Endodermal cell (in vitro differentiated cells): ENCODE results near the gene SND1. TPM values are rescaled to one million over a fixed set of nuclear protein-coding genes. Genes with fewer than 3 reads are reported as not detected.

Experiments used
- DNase-seq: peaks from one replicate; pipeline ENCODE4 v3.0.0-alpha.2; 2017
- H3K27ac ChIP-seq: 2 replicates; pipeline ENCODE4 v1.5.1; 2013; ENCODE audit warnings: mild to moderate bottlenecking, low read depth, low read length, moderate library complexity
- H3K27me3 ChIP-seq: 2 replicates; pipeline ENCODE4 v1.6.1; 2013; ENCODE audit warnings: mild to moderate bottlenecking, low read length, moderate library complexity; ENCODE audit not compliant: insufficient read depth, control insufficient read depth, poor library complexity, severe bottlenecking
- H3K36me3 ChIP-seq: 2 replicates; pipeline ENCODE4 v1.7.0; 2013; ENCODE audit warnings: mild to moderate bottlenecking, low read length, moderate library complexity; ENCODE audit not compliant: control insufficient read depth, insufficient read depth
- H3K4me1 ChIP-seq: one replicate; pipeline ENCODE4 v1.7.0; 2013; ENCODE audit warnings: low read length; ENCODE audit not compliant: control insufficient read depth, insufficient read depth
- H3K4me3 ChIP-seq: 2 replicates; pipeline ENCODE4 v1.5.1; 2013; ENCODE audit warnings: mild to moderate bottlenecking, low read length, moderate library complexity
- H3K9ac ChIP-seq: 2 replicates; pipeline ENCODE4 v1.6.1; 2013; ENCODE audit warnings: mild to moderate bottlenecking, low read length, moderate library complexity; ENCODE audit not compliant: poor library complexity, severe bottlenecking; ENCODE audit errors: extremely low read depth
- H3K9me3 ChIP-seq: 2 replicates; pipeline ENCODE4 v1.6.1; 2013; ENCODE audit warnings: mild to moderate bottlenecking, low read length, moderate library complexity; ENCODE audit not compliant: control insufficient read depth
- H3K27ac Mint-ChIP-seq: 2 replicates; pipeline ENCODE4 v1.8.0; 2020; ENCODE audit warnings: mixed read lengths
- H3K27me3 Mint-ChIP-seq: 2 replicates; pipeline ENCODE4 v1.8.0; 2021; ENCODE audit warnings: mild to moderate bottlenecking, mixed read lengths; ENCODE audit not compliant: insufficient read depth
- H3K36me3 Mint-ChIP-seq: 2 replicates; pipeline ENCODE4 v1.8.0; 2020; ENCODE audit warnings: low read depth, mixed read lengths
- H3K4me1 Mint-ChIP-seq: 2 replicates; pipeline ENCODE4 v1.8.0; 2020; ENCODE audit warnings: mixed read lengths
- H3K4me3 Mint-ChIP-seq: 2 replicates; pipeline ENCODE4 v1.8.0; 2020; ENCODE audit warnings: mild to moderate bottlenecking, moderate library complexity, mixed read lengths
- H3K9me3 Mint-ChIP-seq: 2 replicates; pipeline ENCODE4 v1.8.0; 2020; ENCODE audit warnings: mild to moderate bottlenecking, mixed read lengths
- CTCF ChIP-seq: fragments of 200-600 bp; sonication (generic); conservative IDR thresholded peaks from 2 replicates; pipeline ENCODE4 v1.5.0; 2021; ENCODE audit warnings: antibody characterized with exemption, mild to moderate bottlenecking
- whole genome bisulfite sequencing, 2 experiments: methylation state at CpG; one replicate each; pipeline versions ENCODE4 v1.1.5 to v1.1.7; 2013; ENCODE audit warnings: missing lambda C conversion rate in 2 of 2, mixed read lengths in 1 of 2; ENCODE audit not compliant: insufficient coverage in 1 of 2, insufficient read length in 1 of 2; 5-methylcytosine and 5-hydroxymethylcytosine counted together
- total RNA-seq, 2 donors: library from RNA; stranded (reverse); fragmentation: NEBNext Ultra II Directional in 1 of 2; extraction: Animal tissue kit (Norgen Biotek cat#: 25700) in 1 of 2; gene quantifications; 2 replicates in 1 of 2; 3 replicates in 1 of 2; pipeline ENCODE4 v1.2.1, GENCODE V29; 2021

Gene SND1
- total RNA-seq, 2 donors from 2014 or later, result 240 to 267 TPM

- WGBS, 2 experiments, result 91% methylated on average over 2 of the region's 2 CpGs; no CpG with 5 or more reads in 1 of the 2 experiments
- H3K36me3 Mint-ChIP-seq, result peaks cover 15% of the 10 kb centered on the region
Observed at GRCh38 chr7:127967281-127967680, 315.3 kb downstream of the SND1 start.

GRCh38 chr7:127968547-127968946 is 316.6 kb downstream of the SND1 start:
- no peak for DNase-seq
- H3K27ac Mint-ChIP-seq, result no peak overlapping the region
- WGBS, 2 experiments, result 95 to 99% methylated on average over 2 of the region's 2 CpGs

More at GRCh38 chr7:127967281-127967680, 315.3 kb downstream of the SND1 start:
- no peak for TF ChIP-seq CTCF
- H3K9ac ChIP-seq, result no peak overlapping the region
- Mint-ChIP-seq H3K4me1 (no peaks in the 10 kb centered on the region), H3K9me3 (peaks cover 3% of the 10 kb centered on the region), H3K4me3 (no peak overlapping the region), H3K27ac (peak overlapping the region; percentile 56), H3K27me3 (no peaks in the 10 kb centered on the region)
- DNase-seq, result no peak
- no peak overlapping the region for H3K27ac ChIP-seq
- no peaks in the 10 kb centered on the region for H3K4me1 ChIP-seq
- peaks cover 8% of the 10 kb centered on the region for H3K9me3 ChIP-seq
- no peak overlapping the region for H3K4me3 ChIP-seq
- no peaks in the 10 kb centered on the region for H3K27me3 ChIP-seq
- peaks cover 41% of the 10 kb centered on the region for H3K36me3 ChIP-seq

GRCh38 chr7:127973832-127974231 is 321.8 kb downstream of the SND1 start:
- no peaks in the 10 kb centered on the region for H3K4me1 ChIP-seq
- no peak for DNase-seq
- H3K36me3 Mint-ChIP-seq, result peaks cover 34% of the 10 kb centered on the region
- H3K27ac Mint-ChIP-seq, result no peak overlapping the region
- no peak overlapping the region for H3K9ac ChIP-seq
- no peak overlapping the region for H3K4me3 ChIP-seq
- no peaks in the 10 kb centered on the region for H3K27me3 Mint-ChIP-seq
- peaks cover 7% of the 10 kb centered on the region for H3K4me1 Mint-ChIP-seq
- H3K27me3 ChIP-seq, result no peaks in the 10 kb centered on the region
- peaks cover 21% of the 10 kb centered on the region for H3K9me3 ChIP-seq
- peaks cover 11% of the 10 kb centered on the region for H3K9me3 Mint-ChIP-seq
- no peak overlapping the region for H3K4me3 Mint-ChIP-seq
- TF ChIP-seq CTCF, result no peak
- peaks cover 56% of the 10 kb centered on the region for H3K36me3 ChIP-seq
- no peak overlapping the region for H3K27ac ChIP-seq

More at GRCh38 chr7:127968547-127968946, 316.6 kb downstream of the SND1 start:
- no peak for TF ChIP-seq CTCF
- Histone ChIP-seq H3K4me3 (no peak overlapping the region), H3K27me3 (no peaks in the 10 kb centered on the region), H3K9ac (no peak overlapping the region), H3K4me1 (no peaks in the 10 kb centered on the region), H3K27ac (peak overlapping the region; percentile 32), H3K9me3 (no peaks in the 10 kb centered on the region), H3K36me3 (peaks cover 37% of the 10 kb centered on the region)
- Mint-ChIP-seq H3K4me3 (no peak overlapping the region), H3K27me3 (no peaks in the 10 kb centered on the region), H3K9me3 (no peaks in the 10 kb centered on the region), H3K4me1 (no peaks in the 10 kb centered on the region), H3K36me3 (peaks cover 7% of the 10 kb centered on the region)
